Fibroblast of pulmonary artery (primary cell): ENCODE data around the gene UQCRHL.
A peak's percentile ranks its signal among the peaks of the same experiment; 100 is the strongest.
"Not testable (repeated sequence)": the region's sequence is repeated elsewhere in the genome, so short reads cannot be mapped to it uniquely, and the experiment has no call there.

Experiments used
- DNase-seq: peaks from one replicate; pipeline ENCODE4 v3.0.0-alpha.2; 2010; ENCODE audit warnings: low read depth
- H3K4me3 ChIP-seq: replicated peaks from 2 replicates; pipeline ENCODE4 v1.5.1; 2011; ENCODE audit warnings: low read depth, mild to moderate bottlenecking, control low read depth, low read length, moderate library complexity
- TF ChIP-seq, protein P1 (sequence below): IDR thresholded peaks from 2 replicates; pipeline ENCODE4 v1.5.1; 2011; ENCODE audit warnings: mild to moderate bottlenecking, control low read depth, low read length, inconsistent platforms; ENCODE audit errors: missing control alignments

The UQCRHL gene

DNA sequence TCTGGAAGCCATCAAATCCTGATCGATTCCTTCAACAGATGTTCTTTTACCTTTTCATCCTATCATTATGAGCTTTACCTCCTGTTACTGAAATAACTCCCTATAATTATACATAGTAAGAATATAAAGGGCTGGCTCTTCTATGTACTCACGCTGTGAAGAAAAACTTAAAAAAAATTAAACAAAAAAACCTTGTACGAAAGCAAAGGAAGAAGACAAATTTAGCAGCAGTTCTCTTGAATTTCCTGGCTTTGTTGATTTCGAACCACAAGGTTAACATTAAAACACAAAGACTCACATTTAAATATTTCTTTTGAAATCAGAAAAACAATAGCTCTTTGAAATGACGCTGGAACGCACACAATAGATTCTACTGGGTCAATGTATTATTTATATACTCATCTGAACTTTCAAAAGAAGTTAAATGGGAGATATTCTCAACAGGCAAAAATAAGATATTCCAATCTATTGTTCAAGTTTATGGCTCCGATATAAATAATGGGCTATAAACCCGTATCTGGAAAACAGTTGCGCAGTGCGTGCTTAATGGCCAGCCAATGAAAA lies 26.5 kb upstream of the UQCRHL start:
- H3K4me3 ChIP-seq, result peak overlapping the region; percentile 71
- TF ChIP-seq, protein P1, sequence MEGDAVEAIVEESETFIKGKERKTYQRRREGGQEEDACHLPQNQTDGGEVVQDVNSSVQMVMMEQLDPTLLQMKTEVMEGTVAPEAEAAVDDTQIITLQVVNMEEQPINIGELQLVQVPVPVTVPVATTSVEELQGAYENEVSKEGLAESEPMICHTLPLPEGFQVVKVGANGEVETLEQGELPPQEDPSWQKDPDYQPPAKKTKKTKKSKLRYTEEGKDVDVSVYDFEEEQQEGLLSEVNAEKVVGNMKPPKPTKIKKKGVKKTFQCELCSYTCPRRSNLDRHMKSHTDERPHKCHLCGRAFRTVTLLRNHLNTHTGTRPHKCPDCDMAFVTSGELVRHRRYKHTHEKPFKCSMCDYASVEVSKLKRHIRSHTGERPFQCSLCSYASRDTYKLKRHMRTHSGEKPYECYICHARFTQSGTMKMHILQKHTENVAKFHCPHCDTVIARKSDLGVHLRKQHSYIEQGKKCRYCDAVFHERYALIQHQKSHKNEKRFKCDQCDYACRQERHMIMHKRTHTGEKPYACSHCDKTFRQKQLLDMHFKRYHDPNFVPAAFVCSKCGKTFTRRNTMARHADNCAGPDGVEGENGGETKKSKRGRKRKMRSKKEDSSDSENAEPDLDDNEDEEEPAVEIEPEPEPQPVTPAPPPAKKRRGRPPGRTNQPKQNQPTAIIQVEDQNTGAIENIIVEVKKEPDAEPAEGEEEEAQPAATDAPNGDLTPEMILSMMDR, result no peak
- DNase-seq, result no peak

DNA sequence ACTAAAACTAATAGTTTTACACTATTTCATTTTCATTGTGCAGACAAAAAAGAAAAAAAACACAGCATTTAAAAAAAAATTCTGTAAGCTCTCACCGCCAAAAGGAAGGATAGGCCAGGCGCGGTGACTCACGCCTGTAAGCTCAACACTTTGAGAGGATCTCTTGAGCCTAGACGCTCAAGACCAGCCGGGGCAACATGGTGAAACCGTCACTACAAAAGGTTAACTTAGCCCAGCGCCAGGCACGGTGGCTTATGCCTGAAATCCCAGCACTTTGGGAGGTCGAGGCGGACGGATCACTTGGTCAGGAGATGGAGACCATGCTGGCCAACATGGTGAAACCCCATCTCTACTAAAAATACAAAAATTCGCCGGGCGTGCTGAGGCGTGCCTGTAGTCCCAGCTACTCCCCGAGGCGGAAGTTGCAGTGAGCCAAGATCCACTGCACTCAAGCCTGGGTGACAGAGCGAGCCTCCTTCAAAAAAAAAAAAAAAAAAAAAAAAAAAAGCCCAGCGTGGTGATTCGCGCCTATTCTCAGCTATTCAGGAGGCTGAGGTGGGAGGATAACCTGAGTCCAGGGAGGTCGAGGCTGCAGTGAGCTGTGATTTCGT lies 25.7 kb upstream of the UQCRHL start:
- TF ChIP-seq, protein P1, result no peak
- DNase-seq, result no peak
- H3K4me3 ChIP-seq, result peak overlapping the region; percentile 71

DNA sequence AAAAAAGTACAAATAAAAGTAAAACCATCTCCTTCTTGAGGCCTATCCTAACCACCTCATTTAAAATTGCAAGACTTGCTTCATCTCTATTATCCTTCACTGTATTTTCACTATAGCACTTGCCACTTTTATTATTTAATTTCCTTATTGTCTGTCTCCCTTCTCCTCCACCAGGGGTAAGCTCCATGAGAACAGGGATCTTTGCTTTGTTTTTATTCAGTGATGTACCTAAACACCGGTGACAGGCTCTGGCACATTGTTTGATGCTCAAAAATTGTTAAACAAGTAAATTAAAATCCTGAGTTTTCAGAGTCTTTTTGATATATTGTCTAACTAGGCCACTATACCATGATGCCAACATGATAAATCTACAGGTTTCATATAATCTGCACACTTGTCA lies 22.8 kb upstream of the UQCRHL start:
- H3K4me3 ChIP-seq, result no peak overlapping the region
- no peak for DNase-seq
- TF ChIP-seq, protein P1, result no peak

DNA sequence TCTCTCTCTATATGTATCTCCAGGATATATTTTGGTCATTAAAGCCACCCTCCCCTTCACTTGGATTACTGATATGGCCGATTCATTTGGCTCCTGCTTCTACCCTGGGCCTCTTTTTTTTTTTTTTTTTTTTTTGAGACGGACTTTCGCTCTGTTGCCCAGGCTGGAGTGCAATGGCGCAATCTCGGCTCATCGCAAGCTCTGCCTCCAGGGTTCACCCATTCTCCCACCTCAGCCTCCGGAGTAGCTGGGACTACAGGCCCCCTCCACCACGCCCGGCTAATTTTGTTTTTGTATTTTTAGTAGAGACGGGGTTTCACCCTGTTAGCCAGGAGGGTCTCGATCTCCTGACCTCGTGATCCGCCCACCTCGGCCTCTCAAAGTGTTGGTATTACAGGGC lies 21.5 kb upstream of the UQCRHL start:
- not testable (repeated sequence) for DNase-seq, H3K4me3 ChIP-seq

DNA sequence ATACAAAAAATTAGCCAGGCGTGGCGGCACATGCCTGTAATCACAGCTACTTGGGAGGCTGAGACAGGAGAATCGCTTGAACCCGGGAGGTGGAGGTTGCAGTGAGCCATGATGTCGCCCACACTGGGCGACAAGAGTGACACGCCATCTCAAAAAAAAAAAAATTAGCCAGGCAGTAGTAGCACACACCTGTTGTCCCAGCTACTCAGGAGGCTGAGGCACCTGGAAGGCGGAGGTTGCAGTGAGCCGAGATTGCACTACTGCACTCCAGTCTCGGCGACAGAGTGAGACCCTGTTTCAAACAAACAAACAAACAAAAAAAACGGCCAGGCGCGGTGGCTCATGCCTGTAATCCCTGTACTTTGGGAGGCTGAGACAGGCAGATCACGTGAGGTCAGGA lies 20.1 kb upstream of the UQCRHL start:
- H3K4me3 ChIP-seq, DNase-seq: not testable (repeated sequence)

DNA sequence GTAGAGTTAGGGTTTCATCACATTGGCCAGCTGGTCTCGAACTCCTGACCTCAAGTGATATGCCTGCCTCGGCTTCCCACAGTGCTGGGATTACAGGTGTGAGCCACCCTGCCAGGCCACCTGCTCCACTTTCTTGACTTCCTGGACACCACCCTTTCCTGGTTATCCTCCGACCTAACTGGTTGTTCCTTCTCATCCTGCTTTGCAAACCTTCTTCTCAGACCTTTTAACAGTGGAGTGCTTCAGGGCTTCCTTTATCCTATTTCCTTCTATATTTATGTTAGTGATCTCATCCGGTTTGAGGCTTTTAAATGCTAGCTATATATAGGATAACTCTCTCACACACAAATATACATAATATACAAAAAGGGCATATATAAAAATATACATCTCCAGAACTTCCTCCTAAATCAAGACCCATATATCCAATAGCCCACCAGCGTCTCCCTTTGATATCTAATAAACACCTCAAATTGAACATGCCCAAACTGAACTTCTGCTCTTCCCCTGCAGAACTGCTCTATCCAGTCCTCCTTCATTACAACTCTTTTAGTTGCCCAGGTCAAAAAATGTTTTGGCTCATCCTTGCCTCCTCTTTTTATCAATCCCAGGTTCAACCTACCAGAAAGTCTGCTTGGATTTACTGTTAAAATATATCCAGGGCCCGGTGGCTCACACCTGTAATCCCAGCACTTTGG lies 19.5 kb upstream of the UQCRHL start:
- TF ChIP-seq, protein P1, result no peak
- no peak for DNase-seq
- H3K4me3 ChIP-seq, result no peak overlapping the region

DNA sequence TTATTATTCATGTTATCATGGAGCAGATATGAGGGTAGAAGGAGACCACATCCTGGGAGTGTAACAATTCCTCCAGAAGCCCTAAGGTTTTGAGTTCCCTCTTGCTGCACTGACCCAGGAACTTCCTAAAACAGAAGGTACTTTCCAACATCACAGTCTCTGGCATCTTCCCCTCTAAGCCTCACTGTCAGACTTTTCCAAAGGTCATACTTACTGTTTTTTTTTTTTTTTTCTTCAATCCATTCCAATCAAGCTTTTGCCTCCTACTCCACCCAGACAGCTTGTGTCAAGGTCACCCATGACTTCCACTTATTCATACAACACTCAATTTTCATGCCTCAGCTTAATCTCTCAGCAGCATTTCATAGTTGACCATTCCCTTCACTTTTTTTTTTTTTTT lies 18.4 kb upstream of the UQCRHL start:
- H3K4me3 ChIP-seq, result no peak overlapping the region
- peak; percentile 21 for DNase-seq
- TF ChIP-seq, protein P1, result no peak

DNA sequence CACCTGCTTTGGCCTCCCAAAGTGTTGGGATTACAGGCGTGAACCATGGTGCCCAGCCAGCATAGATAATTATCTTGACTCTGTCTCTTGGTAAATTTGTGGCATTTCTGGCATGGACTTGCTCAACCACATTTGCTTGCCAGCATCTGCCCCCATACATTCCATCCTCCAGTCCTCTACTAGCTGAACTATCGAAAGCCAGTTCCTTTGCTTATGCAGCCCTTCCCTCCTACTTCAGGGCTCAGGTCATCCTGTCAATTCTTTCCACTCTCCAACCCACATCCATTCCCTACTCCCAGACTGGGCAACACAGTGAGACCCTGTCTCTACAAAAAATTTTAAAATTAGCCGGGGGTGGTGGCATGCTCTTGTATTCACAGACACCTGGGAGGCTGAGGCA lies 13.0 kb upstream of the UQCRHL start:
- TF ChIP-seq, protein P1, result no peak
- peak; percentile 35 for DNase-seq
- no peak overlapping the region for H3K4me3 ChIP-seq
